Measurements from ENCODE around the gene MYO18B.

Gene MYO18B

DNA sequence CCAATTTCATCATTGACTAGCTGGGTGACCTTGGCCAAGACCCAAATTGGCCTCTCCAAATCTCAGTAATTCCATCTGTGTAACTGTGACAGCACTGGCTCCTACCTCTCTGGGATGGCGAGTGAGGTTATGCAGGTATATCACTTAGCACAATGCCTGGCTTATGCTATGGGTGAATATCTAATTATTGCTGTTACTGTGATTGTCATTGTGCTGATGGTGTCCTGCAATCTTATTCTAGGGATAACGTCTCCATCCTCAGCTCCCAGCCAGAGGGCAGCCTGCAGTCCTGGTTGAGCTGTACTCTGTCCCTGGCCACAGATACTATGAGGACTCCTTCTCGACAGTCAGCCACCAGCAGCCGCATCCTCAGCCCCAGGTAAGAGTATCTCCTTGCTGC lies 262.5 kb downstream of the MYO18B start:
- no peak for DNase-seq

DNA sequence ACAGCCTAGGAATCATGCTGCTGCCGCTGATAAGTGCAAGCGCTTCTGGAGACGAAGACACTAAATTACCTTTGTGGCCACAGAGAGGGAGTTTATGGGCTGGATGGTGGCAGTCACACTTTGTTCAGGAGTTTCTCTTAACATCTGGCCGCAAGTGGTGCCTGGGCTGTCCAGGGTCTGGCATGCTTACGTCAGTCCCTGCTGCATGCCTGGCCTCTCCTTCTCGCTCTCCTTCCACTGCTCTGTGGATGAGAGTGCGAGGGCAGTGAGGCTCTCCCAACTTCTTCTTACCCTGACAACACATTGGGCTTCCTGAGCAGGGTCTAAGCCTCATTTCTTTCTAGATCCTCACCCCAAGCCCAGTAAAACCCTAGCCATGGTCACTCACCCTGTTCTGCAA lies 266.6 kb downstream of the MYO18B start:
- no peak for DNase-seq

DNA sequence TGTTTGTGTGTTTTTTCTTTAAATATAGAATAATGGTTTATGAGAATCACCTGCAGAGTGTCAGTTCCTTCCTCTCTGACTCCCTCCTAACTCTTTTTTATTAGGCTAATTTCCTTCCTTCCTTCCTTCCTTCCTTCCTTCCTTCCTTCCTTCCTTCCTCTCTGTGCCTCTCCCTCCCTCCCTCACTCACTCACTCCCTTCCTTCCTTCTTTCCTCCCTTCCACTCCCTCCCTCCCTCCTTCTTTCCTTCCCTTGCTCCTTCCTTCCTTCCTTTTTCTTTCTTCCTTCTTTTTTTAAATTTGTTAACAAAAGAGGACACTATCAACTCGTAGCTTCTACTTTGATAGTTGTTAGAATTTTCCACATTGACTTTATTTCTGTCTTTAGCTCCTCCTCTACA lies 274.9 kb downstream of the MYO18B start:
- DNase-seq, result no peak

DNA sequence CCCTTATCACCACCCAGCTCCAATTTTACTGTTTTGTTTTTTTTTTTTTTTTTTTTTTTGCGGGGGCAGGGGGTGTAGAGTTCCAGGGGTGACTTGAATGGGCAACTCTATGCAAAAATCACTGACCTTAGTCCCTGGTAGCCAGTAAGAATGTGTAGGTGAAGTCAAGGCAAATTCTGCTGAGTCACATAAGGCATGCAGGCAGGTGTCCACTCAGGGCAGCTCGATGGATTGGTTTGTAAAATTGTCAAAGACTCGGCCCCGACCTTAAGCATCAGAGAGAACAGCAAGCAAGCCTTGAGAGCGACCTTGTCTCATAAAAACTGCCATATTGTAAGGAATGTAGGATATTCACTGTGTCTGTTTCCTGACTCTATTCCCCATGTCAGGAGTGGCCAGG lies 275.9 kb downstream of the MYO18B start:
- DNase-seq, result no peak

DNA sequence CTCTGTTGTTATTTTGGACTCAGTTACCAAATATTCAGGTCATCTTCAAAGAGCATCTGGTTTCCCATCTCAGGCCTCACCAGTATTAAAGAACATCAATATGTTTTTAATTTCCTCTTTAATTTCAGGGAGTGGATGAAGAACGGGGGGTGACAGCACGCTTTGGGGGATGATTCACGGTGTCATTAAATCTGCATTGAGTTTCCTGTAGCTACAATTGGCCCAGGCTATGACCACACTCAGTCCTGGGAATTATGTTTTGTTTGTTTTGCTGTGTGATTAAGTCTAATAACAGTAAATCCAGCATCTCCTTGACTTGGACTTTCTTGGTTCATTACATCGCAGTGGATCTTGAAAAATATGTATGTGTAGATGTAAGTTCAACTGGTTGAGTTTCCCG lies 277.6 kb downstream of the MYO18B start:
- no peak for DNase-seq

DNA sequence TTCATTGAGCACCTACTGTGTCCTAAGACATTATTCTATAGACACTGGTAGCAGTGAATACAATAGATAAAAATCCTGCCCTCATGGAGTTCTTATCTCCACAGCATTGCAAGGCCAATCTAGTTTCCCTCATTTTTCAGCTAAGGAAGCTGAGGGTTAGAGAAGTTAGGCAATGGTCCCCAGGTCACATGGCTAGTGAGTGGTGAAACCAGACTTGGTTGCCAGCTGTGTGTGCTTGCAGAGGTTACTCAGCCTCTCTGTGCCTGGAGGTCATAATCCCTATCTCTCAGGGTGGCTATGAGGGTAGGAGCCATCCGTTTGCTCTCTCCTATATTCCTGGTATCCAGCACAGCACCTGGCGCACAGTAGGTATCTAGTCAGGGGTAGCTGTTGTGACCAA lies 279.5 kb downstream of the MYO18B start:
- no peak for DNase-seq

DNA sequence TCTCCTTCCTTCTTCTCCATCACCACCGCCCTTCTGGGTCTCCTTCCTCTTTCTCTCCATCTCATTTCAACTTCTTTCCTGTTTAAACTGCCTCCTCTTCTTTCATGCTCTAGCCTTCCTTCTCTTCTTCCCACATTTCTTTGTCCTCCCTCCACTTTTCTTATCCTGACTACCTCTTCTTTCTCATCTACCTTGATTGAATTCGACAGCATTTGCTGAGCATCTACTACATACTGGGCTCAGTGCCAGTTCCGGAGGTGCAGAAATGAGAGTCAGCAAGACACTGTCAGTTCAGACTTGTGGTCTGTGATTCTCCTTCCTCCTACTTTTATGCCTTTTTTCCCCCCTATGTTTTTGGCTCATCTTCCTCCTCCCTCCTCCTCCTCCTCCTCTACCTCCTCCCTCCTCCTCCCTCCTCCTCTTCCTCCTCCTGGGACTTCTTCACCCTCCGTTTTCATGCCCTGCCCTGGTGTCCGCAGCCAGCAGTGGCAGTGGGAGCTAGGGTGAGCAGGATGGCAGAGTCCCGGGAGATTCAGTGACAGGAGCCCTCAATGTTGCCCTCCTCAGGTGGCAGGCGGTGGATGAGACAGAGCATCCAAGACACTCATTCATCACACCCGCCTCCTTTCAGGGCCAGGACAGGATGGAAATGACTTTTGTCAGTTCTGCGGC lies 281.3 kb downstream of the MYO18B start:
- no peak for DNase-seq

DNA sequence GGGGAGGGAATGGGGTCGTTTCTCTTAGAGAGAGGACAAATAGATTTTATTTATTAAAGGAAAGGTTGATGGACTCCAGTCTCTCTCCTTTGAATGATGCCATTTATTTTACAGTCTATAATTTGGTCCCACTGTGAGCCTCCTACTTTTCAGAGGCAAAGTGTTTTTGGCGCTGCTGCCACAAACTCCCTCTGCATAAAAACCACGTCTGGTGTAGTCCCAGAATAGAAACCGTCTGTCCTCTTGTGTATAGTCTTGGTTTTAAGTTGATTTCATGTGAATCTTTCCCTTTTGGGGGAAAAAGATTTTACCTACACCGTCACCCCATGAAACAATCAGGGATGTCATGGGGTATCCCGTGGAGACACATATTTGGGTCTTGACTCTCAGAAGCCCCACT lies 283.6 kb downstream of the MYO18B start:
- no peak for DNase-seq

DNA sequence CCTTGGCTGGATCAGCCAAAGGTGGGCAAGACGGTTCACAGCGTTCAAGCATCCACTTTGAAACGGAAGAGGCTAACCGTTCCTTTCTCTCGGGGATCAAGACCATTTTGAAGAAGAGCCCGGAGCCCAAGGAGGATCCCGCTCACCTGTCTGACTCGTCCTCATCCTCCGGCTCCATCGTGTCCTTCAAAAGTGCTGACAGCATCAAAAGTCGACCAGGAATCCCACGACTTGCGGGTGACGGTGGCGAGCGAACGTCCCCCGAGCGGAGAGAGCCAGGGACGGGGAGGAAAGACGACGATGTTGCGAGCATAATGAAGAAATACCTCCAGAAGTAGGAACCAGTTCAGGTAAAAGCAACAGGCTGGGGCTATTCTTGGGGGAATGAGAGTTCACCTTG lies 285.4 kb downstream of the MYO18B start:
- DNase-seq, result no peak

DNA sequence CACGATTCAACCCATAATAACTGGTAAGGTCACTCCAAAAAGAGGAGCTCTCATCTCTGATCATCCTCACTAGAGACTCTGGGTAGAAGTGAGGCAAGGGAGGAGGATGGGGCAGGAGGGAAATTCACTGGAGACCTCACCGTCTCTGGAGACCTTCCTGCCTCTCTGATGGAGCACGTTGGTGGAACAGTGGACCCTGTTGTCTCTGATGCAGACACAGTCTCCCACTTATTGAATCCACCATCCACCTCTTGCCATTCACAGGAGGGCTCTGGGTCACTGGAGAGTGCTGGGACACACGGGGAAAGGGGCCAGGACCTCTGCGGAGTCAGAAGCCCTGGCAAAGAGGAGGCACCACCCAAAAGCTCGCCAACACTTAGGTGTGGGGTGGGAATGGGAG lies 289.7 kb downstream of the MYO18B start:
- DNase-seq, result no peak

DNA sequence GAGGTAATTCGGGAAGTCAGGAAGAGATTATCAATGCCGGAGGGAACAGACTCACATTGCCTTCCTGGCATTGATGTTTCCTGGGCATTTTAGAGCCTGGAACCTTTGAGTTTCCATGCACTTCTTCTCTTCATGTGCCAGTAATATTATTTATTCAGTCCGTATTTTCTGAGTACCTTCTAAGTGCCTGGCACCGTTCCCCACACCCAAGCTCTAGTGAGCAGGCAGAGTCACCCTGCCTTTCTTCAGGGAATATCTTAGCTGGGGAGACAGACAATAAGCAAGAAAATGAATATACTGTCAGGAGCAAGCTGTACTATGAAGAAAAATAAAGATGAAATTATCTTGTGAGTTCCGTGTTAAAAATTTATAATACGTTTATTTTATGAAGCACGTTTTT lies 291.1 kb downstream of the MYO18B start:
- DNase-seq, result no peak

DNA sequence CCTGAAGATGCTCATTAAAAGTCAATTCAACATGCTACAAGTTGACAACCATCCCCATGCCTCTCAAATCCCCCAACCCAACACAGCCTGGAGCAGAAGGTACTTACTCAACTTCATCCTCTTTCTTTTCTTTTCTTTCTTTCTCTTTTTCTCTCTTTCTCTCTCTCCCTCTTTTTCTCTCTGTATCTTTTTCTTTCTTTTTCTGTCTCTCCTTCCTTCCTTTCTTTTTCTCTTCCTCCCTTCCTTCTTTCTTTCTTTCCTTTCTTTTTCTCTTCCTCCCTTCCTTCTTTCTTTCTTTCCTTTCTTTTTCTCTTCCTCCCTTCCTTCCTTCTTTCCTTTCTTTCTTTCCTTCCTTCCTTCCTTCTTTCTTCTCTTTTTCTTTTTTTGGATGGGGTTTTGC lies 291.6 kb downstream of the MYO18B start:
- DNase-seq, result no peak

DNA sequence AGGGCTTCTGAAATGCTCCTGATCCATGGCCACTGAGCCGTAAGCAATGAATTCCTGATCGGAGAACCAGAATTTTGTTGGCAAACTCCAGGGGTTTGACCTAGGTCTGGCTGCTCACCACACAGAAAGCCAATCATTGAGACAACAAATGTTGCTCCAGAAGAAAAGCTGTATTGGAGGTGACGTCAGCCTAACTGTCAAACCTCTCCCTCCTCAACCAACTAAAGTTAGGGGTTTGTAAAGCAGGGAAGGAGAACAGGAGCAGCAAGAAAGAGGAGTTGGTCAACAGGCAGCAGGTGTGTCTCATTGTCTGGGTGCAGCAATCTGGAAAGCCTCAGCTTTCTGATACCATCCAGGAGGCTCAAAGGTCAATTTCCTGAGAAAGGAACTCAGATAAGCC lies 293.5 kb downstream of the MYO18B start:
- no peak for DNase-seq

DNA sequence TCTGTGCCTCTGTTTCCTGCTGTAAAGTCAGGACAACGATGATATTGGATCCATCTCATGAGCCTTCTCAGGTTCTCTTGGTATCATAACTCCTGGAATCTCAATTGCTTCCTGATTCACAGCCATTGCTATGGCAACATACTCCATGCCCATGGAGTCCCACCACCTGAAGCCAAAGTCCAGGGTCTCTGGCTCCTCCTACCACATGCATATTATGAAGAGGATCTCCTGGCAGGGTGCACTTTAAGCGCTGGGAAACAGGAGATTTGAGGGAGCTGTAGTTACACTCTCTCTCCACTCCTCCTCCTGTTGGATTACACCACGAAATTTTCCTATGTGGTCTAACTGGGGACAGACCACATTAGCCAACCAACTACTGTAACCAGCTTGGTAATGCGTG lies 296.4 kb downstream of the MYO18B start:
- no peak for DNase-seq

DNA sequence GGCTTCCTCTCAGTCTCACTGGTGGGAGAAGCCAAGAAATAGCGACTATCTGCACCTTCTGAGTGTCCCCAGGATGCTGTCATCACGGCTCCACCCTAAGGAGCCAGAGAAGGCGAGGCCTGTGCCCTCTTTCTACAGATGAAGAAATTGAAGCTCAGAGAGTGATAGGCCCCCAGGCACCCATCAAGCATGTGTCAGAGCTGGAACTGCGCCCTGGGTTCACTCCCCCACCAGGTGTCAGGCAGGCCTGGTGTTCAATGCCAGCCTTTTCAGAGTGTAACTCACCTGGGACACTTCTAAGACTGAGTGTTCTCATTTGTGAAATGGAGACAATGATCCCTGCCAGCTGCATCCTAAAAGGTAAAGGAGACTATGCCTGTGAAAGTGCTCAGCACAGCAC lies 299.9 kb downstream of the MYO18B start:
- no peak for DNase-seq

DNA sequence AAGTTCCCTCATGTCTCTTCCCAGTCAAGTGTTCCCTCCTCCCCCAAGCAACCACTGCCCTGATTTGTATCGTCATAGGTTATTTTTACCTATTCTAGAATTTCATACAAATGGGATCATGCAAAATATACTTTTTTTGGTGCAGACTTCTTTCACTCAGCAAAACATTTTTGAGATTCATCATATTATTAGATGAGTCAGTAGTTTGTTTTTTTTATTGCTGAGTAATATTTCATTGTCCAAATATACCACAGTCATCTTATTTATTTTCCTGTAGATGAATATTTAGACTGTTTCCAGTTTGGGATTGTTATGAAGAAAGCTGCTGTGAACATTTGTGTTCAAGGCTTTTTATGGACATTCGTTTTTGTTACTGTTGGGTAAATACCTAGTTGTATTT lies 301.0 kb downstream of the MYO18B start:
- no peak for DNase-seq

DNA sequence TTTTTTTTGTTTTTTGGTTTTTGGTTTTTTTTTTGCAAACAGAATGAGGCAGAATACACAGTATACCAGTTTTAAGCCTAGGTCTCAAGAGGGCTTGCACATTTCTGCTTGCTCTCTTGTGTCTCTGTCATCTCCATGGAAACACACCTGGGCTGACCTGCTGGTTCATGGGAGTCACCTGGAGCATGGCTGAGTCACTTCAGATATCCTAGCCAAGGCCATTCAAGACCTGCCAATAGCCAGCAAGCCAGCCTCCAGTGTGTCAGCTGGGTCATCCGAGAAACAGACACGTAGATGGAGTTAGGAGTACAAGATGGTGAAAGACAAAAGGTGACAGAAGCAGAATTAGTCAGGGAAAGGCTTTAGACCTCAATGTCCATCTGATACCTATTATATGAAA lies 303.1 kb downstream of the MYO18B start:
- DNase-seq, result no peak

DNA sequence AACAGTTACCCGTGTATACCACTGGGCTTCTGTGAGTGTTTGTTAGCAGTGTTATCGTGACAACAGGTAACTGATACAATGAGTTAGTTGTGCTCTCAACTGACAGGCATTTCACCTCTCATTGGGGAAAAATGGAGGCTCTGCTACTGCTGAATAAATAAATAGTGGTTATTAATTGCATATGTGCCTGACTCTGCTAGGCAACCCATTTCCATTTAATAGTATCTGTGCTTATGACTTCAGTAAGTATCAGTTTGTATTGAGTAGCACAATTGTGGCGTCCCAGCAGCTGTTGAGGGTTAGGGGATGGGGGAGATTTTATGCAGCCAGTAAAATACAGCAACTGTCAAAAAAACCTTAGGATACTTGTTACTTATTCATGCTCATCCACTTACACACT lies 303.9 kb downstream of the MYO18B start:
- DNase-seq, result no peak

DNA sequence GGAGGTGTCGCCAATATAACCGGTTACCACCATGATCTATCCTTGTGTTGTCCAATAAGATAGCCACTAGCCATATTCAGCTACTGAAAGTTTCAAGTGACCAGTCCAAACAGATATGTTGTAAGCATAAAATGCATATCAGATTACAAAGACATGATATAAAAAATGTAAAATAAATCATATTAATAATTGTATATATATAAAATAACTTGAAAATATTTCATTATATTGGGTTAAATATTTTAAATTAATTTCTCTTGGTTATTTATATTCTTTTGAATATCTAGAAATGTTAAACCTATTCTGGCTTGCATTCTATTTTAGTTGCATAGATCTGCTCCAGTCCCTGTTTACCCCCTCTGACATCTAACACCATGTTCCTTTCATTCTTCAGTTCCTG lies 305.5 kb downstream of the MYO18B start:
- DNase-seq, result no peak

DNA sequence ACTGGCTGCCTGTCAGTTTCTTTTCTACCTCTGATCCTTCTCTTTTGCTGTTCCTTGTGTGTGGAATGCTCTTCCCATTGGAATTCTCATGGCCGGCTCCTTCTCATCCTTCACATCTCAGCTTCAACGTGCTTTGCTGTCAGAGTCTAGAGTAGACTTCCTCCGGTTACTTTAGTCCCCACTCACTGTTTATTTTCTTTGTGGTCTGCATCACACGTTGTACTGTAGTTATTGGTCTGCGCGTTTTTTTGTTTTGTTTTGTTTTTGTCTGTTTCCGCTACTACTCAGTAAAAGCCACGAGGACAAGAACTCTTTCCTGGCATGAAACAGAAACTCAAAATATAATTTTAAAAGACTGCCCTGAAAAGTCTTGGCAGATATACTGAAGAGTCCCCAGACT lies 305.9 kb downstream of the MYO18B start:
- no peak for DNase-seq

DNA sequence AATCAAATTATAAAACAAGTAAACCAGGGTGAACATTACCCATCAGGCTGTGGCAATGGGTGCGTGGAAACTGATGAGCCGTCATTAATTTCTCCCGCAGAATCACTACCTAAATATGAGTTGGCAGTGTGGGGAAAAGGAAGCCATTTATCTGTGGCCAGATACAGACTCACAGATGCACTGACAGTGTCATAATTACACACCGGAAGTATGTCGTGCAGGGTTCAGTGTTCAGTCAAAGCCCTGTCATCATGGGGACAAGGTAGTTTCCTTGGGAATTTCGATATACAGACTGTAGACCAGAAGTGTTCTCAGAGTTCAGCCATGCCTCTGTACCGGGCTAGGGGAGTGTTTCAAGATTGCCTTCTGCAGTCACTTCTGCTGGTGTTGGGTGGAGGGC lies 308.1 kb downstream of the MYO18B start:
- no peak for DNase-seq

DNA sequence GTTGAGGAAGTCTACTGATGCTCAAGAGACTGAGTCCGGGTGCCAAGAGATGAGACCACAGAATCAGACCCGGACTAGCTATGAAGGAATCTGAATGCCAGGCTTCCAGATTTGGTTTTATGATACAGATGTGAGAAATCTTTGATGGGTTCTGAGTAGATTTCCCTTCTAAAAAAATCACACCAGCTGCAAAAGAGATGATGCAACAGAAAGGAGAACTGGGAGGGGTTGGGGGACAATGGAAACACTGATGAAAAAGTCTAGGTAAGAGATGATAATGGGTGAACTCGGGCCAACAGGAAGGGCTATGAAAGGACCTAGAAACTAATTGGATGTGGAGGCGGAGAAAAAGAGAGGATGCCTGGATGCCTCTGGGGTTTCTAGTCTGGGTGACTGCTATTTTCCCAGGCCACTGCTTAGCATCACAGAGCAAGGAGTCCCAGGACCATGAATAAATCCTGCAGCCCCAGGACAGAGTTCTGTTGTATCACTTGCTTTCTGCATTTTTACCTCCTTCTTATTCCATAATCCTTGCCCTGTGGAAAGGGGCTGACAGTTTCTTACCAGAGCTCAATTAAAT lies 311.8 kb downstream of the MYO18B start:
- DNase-seq, result no peak

DNA sequence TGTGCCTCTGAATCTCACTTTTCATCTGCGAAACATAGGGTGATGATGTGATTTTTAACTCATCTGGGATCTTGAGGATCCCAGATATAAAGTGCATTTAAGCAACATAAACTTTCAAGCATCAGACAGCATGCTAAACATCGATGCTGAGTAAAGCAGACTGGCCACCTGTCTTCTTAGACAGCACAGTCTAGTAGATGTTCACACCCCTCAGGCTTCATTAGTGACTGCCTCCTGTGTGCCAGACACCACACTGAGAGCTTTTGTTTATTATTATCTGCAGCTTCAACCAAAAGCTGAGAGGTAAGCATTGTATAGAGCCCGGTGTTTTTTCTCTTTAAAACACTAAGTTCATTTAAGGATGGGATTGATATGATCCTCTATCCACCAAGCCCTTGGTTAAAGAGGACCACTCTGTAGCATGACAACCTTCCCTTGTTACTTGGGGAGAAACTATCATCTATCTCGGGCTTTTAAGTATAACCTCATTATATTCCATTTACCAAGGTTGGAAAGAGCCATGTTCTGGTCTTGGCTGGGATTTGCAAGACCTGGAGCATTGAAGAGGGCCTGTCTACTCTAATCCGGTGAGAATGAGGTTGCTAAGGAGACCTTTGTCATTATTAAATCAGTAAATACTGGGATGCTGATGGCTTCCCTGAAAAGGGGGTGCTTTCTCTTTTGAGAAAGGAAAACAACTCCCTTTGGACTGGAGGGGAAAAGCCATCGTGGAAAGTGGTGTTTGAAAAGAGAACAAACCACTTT lies 313.0 kb downstream of the MYO18B start:
- peak; percentile 13 for DNase-seq

DNA sequence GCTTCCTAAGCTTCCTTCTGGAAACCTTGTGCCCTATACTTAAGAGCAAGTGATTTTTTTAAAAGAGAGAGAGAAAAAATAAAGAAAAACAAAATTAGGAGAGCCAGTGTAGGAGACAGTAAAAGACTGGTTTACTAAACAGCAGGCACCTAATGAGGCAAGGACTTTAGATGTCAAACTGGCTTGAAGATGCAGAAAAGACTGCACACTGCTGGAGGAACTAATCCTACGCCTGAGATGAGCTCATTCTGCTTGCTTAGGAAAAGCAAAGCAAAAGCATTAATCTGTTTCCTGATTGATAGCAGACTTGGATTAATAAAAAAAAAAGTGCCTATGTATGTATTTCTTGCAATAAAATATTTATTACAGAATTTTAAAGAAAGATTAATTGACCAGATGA lies 313.7 kb downstream of the MYO18B start:
- no peak for DNase-seq

All from NCI-H1694 (cell line).